ENCODE results near the gene ZNF681.
"Not testable (repeated sequence)": the region's sequence is repeated elsewhere in the genome, so short reads cannot be mapped to it uniquely, and the experiment has no call there.

ZNF681 gene

DNA sequence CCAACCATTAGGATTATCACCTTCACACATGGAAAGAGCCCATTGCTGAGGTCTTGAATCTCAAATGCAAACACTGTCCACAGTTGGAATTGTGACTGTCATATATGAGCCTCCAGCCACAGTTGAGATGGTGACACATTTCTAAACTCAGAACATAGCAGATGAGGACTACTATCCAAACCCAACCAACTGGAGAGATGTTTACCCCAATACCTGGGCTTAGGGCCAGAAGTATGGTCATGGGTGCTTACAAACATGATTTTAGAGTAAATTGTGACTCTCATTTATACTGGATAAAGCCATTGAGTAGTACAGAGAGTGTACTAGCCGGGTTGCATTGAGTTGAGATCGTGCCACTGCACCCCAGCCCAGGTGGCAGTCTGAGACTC lies 14.0 kb upstream of the ZNF681 start:
- no peak for DNase-seq

DNA sequence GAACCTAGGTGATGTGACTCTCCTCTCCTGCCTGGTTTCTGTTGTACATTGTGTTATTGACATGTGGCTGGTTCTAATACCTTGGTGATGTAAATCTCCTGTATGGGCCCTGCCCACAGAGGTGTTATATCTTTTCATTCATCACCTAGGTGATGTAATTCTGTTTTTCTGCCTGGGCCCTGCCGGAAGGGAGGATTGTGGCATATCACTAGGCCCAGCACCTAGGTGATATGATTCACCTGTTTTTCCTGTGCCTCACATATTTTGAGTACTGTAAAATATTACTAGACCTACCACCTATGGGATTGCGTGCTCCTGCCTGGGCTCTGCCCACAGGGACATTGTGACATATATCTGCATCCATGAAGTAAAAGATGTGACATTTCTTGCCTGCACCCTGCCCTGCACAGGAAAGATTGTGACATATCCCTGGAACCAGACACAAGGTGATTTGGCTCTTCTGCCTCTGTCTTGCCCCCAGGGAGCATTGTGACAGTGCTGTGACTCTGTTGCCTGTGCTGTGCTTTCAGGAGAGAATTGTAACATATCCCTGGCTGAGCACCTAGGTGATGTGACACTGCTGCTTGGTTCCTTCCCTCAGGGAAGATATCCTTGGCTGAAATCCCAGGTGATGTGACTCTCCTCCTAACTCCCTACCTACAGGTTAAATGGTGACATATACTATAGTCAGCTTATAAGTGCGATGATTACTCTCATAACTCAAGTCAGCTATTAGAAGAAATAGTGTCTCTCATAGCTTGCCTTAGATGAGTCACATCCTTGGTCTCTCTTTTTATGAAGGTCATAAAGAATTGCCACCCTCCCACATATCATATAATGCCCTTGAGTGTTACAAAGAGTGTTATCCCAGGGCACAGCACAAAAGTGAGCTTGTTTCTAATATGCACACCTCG lies 13.3 kb upstream of the ZNF681 start:
- no peak for DNase-seq

GRCh38 chr19:23771316-23771715 lies 12.6 kb upstream of the ZNF681 start:
- DNase-seq: no peak

- no peak for DNase-seq
Observed at GRCh38 chr19:23770672-23771250, 12.1 kb upstream of the ZNF681 start.

DNA sequence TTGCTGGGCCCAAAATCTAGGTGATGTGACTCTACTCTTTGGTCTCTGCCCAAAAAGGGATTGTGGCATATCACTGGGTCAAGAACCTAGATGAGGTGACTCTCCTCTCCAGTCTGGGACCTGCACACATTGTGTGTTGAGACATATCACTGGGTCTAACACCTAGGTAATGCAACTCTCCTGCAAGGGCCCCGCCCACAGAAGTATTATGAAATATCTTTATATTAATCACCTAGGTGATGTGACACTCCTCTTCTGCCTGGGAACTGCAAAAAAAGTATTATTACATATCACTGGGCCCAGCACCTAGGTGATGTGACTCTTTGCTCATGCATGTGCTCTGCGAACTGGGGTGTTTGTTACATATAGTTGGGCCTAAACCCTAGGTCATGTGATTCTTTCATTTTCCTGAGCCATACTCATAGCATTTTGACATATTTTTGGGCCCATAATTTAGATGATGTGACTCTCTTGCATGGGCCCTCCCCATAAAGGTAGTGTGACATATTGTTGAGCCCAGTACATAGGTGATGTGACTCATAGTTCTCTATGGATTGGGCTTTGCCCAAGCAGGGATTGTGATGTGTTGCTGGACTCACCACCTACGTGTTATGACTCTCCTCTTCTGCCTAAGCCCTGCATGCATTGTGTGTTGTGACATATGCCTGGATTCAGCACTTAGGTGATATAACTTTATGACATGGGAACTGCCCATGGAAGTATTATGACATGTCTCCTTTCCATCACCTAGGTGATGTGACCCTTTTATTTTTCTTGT lies 11.2 kb upstream of the ZNF681 start:
- DNase-seq: no peak

DNA sequence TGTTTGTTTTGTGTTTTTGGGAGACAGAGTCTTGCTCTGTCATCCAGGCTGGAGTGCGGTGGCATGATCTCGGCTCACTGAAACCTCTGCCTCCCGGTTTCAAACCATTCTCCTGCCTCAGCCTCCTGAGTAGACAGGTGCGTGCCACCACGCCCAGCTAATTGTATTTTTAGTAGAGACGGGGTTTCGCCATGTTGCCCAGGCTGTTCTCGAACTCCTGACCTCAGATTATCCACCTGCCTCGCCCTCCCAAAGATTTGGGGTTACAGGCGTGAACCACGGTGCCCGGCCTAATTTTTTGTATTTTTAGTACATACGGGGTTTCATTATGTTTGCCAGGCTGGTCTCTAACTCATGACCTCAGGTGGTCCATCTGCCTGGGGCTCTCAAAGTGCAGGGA lies 8.3 kb upstream of the ZNF681 start:
- no peak for DNase-seq

DNA sequence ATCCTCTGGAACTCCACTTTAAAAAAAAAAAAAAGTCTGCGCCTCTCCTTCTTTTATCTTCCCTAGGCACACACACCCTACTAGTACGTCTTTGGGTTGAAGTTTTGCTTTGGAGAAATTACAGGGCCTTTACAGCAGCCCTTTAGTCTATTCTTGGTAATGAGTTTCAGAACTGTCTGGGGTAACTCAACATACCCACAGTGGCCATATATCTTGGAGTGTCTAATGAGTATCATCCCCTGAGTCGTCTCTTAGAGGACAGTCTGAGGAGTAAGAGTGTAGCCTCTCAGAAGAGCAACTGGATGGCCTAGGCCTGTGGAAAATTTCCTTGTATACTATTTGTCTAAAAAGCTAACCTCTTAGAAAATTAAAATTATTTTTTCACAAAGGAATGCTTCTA lies 6.1 kb upstream of the ZNF681 start:
- no peak for DNase-seq

GRCh38 chr19:23762884-23763711 lies 4.4 kb upstream of the ZNF681 start:
- DNase-seq: peak; percentile 83

- no peak for DNase-seq
Observed at GRCh38 chr19:23762548-23762883, 3.8 kb upstream of the ZNF681 start.

GRCh38 chr19:23760326-23760725 lies 1.6 kb upstream of the ZNF681 start:
- not testable (repeated sequence) for DNase-seq

GRCh38 chr19:23743633-23744232 lies 15.0 kb downstream of the ZNF681 start:
- not testable (repeated sequence) for DNase-seq

DNA sequence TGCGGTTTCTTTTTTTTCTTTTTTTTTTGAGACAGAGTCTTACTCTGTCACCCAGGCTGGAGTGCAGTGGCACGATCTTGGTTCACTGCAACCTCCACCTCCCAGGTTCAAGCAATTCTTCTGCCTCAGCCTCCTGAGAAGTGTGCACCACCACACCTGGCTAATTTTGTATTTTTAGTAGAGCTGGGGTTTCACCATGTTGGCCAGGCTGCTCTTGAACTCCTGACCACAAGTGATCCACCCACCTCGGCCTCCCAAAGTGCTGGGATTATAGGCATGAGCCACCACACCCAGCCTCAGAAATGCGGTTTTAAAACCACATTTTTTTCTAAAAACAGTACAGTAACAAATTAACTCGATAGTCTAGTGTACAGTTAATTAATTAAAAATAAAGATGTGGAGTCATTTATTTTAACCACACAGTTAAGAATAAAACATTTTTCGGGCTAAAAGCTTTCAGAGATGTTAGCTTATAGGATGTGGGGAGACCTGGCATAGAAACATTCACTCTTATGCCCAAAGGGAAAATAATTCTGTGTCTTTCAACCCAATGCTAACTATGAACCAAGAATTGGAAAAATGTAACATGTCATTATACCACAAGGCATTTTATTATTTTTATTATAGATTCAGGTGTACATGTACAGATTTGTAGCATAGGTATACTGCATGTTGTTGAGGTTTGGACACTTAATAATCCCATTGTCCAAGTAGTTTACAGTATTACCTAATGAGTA lies 27.8 kb downstream of the ZNF681 start:
- not testable (repeated sequence) for DNase-seq

GRCh38 chr19:23724161-23724560 lies 34.5 kb downstream of the ZNF681 start:
- DNase-seq: not testable (repeated sequence)

DNA sequence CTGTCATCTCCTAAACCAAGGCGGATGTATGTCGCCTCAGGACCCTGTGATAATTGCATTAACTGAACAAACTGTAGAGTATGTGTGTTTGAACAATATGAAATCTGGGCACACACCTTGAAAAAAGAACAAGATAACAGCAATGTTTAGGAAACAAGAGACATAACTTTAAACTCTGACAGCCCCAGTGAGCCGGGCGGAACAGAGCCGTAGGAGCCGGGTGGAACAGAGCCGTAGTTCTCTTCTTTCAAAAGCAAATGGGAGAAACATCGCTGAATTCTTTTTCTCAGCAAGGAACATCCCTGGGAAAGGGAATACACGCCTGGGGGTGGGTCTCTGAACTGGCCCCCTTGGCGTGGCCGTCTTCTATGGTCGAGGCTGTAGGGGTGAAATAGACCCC lies 39.9 kb downstream of the ZNF681 start:
- DNase-seq: no peak

DNA sequence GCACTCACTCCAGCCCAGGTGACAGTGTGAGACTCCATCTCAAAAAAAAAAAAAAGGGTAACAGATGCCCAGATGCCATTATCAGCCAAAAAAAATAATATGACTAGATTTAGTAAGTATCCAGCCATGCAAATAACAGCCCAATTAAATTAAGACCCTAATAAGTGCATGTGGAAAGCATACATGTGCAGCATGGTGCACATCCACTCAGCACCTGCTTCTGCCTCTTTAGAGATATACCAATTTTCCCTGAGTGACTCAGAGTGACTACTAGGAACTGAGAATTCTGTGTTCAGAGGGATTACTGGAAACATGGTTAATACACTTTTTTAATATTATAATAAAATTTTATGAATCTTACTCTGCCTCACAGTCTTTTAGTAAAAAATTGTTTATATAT lies 41.9 kb downstream of the ZNF681 start:
- no peak for DNase-seq

- DNase-seq: no peak
Observed at GRCh38 chr19:23709347-23709746, 49.3 kb downstream of the ZNF681 start.

DNA sequence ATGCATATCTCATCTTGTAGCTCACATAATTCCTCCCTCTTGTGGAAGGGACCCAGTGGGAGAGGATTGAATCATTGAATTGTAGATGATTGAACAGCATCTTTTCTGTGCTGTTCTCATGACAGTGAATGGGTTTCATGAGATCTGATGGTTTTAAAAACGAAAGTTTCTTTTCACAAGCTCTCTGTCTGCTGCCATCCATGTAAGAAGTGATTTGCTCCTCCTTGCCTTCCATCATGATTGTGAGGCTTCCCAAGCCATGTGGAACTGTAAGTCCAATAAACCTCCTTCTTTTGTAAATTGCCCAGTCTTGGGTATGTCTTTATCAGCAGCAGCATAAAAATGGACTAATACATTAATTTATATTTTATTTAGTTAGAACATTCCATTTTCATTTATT lies 52.0 kb downstream of the ZNF681 start:
- DNase-seq: no peak

DNA sequence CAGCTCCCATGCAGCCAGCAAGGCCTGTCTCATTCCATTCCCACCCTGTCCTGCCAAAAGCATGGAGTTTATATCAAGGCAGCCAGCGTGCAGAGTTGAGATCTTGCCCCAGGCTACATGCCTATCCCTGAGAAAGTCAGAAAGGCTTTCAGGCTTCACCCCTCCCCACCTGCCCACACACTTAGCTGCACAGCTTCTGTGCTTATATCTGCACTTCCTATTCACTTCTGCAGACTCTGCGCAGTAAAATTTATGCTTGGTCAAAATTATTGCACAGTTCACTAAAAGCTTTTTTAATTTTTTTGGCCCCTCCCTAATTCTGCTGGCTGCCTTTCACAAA lies 59.2 kb downstream of the ZNF681 start:
- DNase-seq: no peak

DNA sequence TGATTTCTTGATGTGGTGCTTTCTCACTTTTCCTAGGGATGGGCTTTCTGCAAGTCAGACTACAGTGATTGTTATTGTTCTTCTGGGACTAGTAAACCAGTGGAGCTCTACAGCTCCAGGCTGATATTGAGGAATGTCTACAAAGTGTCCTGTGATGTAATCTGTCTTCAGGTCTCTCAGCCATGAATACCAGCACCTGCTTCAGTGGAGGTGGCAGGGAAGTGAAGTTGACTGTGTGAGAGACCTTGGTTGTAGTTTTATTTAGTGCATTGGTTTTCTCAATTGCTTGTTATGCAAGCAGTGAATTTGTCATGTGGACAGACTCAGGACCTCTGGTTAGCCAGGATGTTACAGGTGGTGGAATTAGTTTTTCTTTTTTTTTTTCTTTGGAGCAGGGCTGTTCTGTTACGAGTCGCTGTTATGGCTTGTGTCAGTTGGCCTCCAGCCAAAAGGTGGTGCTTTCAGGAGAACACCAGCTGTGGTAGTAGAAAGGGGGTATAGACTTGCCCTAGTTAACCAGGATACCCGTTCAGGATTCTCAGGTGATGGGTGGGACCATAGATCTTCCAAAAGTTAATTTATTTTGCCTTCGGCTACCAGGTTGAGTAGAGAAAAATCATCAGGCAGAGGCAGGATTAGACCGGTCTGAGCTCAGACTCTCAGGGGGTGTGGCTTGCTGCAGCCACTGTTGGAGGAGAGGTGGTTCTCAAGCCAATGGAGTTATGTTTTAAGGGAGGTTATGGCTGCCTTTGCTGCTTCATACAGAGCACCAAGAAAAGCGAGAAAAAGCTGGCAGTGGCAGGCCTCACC lies 59.8 kb downstream of the ZNF681 start:
- no peak for DNase-seq

- not testable (repeated sequence) for DNase-seq
Observed at GRCh38 chr19:23692937-23693336, 65.8 kb downstream of the ZNF681 start.
